PFSK-1 (cell line): ENCODE measurements around the gene CTBP2.

Experiments
- FOXP2 ChIP-seq: optimal IDR thresholded peaks from 2 replicates; pipeline ENCODE3; 2011; ENCODE audit warnings: borderline replicate concordance, control low read depth, inconsistent platforms; ENCODE audit not compliant: insufficient read depth; ENCODE audit errors: extremely low read length, extremely low read depth
- POLR2AphosphoS5 ChIP-seq: IDR thresholded peaks from 2 replicates; pipeline ENCODE4 v1.6.1; 2012; ENCODE audit warnings: low read depth, mild to moderate bottlenecking, control low read depth, low read length, moderate library complexity
- SIN3A ChIP-seq: IDR thresholded peaks from 2 replicates; pipeline ENCODE4 v1.6.1; 2012; ENCODE audit warnings: mild to moderate bottlenecking, low read length, moderate library complexity, borderline replicate concordance; ENCODE audit not compliant: insufficient read depth
- TAF1 ChIP-seq: IDR thresholded peaks from 2 replicates; pipeline ENCODE4 v1.6.1; 2012; ENCODE audit warnings: low read length, control low read depth, borderline replicate concordance; ENCODE audit not compliant: insufficient read depth
- TF ChIP-seq, protein P1 (sequence below), 2 experiments: IDR thresholded peaks; 2 replicates each; pipeline versions ENCODE4 v1.6.1 to v1.8.0; 2011 to 2012; ENCODE audit warnings: low read depth in 2 of 2, low read length in 2 of 2, control low read depth in 1 of 2, inconsistent platforms in 1 of 2, mild to moderate bottlenecking in 1 of 2, moderate library complexity in 1 of 2; ENCODE audit not compliant: insufficient read depth in 1 of 2

The CTBP2 gene

DNA sequence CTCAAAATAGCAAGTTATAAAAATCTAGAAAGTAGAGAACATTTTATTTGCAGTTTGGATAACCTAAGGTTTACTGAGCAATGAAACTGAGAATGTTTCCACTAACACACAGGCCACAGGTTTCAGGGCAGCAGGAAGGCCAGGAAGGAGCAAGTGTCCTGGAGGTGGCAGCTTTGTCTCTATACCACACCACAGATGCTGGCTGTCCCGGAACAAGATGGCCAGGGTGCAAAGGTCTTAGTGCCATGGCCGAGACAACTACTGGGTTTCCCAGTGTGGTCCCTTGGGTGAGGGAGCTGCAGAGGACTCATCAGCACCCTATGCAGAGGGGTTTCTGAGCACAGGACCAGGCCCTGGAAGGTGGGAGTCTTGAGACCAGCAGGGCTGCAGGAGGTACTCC is 92.0 kb downstream of the CTBP2 start:
- TF ChIP-seq TAF1 (no peak), FOXP2 (no peak), POLR2AphosphoS5 (no peak), SIN3A (no peak)
- TF ChIP-seq, protein P1, sequence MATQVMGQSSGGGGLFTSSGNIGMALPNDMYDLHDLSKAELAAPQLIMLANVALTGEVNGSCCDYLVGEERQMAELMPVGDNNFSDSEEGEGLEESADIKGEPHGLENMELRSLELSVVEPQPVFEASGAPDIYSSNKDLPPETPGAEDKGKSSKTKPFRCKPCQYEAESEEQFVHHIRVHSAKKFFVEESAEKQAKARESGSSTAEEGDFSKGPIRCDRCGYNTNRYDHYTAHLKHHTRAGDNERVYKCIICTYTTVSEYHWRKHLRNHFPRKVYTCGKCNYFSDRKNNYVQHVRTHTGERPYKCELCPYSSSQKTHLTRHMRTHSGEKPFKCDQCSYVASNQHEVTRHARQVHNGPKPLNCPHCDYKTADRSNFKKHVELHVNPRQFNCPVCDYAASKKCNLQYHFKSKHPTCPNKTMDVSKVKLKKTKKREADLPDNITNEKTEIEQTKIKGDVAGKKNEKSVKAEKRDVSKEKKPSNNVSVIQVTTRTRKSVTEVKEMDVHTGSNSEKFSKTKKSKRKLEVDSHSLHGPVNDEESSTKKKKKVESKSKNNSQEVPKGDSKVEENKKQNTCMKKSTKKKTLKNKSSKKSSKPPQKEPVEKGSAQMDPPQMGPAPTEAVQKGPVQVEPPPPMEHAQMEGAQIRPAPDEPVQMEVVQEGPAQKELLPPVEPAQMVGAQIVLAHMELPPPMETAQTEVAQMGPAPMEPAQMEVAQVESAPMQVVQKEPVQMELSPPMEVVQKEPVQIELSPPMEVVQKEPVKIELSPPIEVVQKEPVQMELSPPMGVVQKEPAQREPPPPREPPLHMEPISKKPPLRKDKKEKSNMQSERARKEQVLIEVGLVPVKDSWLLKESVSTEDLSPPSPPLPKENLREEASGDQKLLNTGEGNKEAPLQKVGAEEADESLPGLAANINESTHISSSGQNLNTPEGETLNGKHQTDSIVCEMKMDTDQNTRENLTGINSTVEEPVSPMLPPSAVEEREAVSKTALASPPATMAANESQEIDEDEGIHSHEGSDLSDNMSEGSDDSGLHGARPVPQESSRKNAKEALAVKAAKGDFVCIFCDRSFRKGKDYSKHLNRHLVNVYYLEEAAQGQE (IDR thresholded peaks at IDR 0.05; ENCODE audit: insufficient read depth in 1 of 2, low read depth in 2 of 2, low read length in 2 of 2) = no peak

DNA sequence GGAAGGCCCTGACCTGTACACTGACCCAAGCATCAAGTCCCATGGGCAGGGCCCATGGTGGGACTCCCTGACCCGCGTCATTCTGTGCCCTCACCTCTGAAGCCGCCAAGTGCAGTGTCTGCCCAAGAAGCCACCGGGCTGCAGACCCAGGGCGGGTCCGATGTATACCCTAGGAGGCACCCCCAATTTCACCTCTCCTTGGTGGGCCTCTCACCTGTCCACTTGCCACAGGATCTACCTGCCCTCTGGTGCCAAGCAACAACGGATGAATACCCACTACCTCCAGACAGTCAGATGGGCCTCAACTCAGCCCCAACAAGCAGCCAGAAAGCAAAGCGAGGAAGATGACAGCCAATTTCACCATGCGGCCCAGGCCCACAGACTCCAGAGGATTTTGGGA is 92.6 kb downstream of the CTBP2 start:
- TF ChIP-seq POLR2AphosphoS5 (no peak), FOXP2 (no peak), TAF1 (no peak), SIN3A (no peak)
- TF ChIP-seq, protein P1 (IDR thresholded peaks at IDR 0.05; ENCODE audit: insufficient read depth in 1 of 2, low read depth in 2 of 2, low read length in 2 of 2) = no peak

DNA sequence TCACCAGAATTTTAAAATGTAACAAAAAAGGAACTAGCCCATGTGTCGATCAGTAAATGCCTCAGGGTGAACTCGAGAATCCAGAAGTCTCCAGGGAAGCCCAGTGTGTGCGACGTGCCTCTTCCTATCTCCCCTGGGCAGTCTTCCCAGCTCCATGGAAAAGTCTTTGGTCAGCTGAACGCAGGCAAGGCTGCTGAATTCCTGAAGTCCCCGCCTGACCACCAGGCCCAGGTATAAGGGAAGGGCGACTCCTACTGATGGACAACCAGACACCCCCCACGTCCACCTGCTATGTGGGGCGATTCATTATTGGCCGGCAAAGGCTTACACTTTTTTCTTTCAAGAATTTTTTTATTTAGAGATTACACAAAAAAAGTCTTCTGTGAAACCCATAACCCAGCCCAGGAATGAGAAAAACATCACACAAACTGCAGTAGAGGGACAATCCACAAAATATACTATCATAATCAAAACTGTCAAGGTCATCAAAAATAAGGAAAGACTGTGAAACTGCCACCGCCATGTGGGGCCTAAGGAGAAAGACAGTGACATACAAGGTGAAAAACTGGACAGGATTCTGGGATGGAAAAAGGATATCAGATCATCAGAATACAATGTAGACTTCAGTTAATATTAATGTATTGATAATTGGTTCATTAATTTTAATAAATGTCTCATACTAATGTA is 93.5 kb downstream of the CTBP2 start:
- TF ChIP-seq SIN3A (no peak), TAF1 (no peak), FOXP2 (no peak), POLR2AphosphoS5 (no peak)
- TF ChIP-seq, protein P1 (IDR thresholded peaks at IDR 0.05; ENCODE audit: insufficient read depth in 1 of 2, low read depth in 2 of 2, low read length in 2 of 2) = no peak

DNA sequence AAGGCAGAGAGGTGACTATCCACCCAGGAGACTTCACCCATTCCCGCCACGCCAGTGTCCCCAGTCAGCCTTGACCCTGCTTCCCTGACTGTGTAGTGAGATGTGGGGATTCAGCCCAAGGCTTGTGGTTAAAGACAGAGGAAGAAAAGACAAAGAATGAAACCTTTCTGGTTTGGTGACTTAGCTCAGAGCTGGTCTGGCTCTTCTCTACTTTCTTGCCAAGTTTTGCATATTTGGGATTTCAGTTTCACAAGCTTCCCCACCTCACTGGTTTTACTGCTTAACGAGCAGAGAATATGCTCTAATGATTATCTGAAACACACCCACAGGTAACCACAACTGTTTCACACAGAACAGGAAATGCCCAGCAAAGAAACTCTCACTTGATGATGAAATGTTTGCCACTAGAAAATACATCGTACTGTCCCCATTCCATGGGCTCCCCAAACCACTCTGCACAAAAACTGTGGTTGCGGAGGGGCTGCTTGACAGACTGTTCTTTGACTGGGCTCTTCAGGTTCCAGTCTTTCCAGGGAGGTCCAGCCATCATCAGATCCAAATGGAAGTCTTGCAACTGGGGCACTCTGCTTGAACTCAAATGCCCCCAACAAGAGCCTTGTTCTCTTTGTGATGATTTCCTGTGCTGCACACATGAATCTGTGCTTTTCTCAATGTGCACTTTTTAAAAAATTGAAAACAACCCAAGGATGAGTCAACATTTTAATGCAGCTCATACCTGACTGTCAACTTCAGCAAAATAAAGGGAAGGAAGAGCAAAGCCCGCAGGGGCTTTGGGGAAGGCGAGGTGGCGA is 95.5 kb downstream of the CTBP2 start:
- TF ChIP-seq POLR2AphosphoS5 = no peak
- no peak for TF ChIP-seq FOXP2
- TF ChIP-seq, protein P1 (IDR thresholded peaks at IDR 0.05; ENCODE audit: insufficient read depth in 1 of 2, low read depth in 2 of 2, low read length in 2 of 2) = no peak
- no peak for TF ChIP-seq SIN3A
- no peak for TF ChIP-seq TAF1
